ENCODE results near the gene KCNK2.

The KCNK2 gene

GRCh38 chr1:215082532-215083382 is at the start of gene KCNK2:
Gene KCNK2 (plus strand): TSS chr1:215082737. CDS start chr1:215083386, 649 bp downstream.
- no peak for DNase-seq

GRCh38 chr1:215032911-215033526 is 49.5 kb upstream of the KCNK2 start:
- DNase-seq, result no peak

GRCh38 chr1:215040190-215040589 is 42.3 kb upstream of the KCNK2 start:
- DNase-seq, result no peak

GRCh38 chr1:215043401-215043800 is 39.1 kb upstream of the KCNK2 start:
- no peak for DNase-seq

GRCh38 chr1:215044151-215044550 is 38.4 kb upstream of the KCNK2 start:
- no peak for DNase-seq

GRCh38 chr1:215045698-215046308 is 36.7 kb upstream of the KCNK2 start:
- DNase-seq, result no peak

- DNase-seq, result no peak
Observed at GRCh38 chr1:215052256-215053015, 30.1 kb upstream of the KCNK2 start.

GRCh38 chr1:215054266-215054665 is 28.3 kb upstream of the KCNK2 start:
- DNase-seq, result no peak

GRCh38 chr1:215055281-215055935 is 27.1 kb upstream of the KCNK2 start:
- DNase-seq, result no peak

GRCh38 chr1:215056584-215056983 is 26.0 kb upstream of the KCNK2 start:
- no peak for DNase-seq

GRCh38 chr1:215059947-215060346 is 22.6 kb upstream of the KCNK2 start:
- no peak for DNase-seq

GRCh38 chr1:215064327-215064726 is 18.2 kb upstream of the KCNK2 start:
- DNase-seq, result no peak

- DNase-seq, result no peak
Observed at GRCh38 chr1:215071078-215071477, 11.5 kb upstream of the KCNK2 start.

- DNase-seq, result no peak
Observed at GRCh38 chr1:215076322-215076721, 6.2 kb upstream of the KCNK2 start.

- DNase-seq, result no peak
Observed at GRCh38 chr1:215079456-215079855, 3.1 kb upstream of the KCNK2 start.

- DNase-seq, result no peak
Observed at GRCh38 chr1:215081661-215082531, 641 bp upstream of the KCNK2 start.

GRCh38 chr1:215083383-215083961 is 935 bp downstream of the KCNK2 start:
- DNase-seq, result no peak

GRCh38 chr1:215084621-215085020 is 2.1 kb downstream of the KCNK2 start:
- no peak for DNase-seq

GRCh38 chr1:215087603-215088002 is 5.1 kb downstream of the KCNK2 start:
- DNase-seq, result no peak

GRCh38 chr1:215094381-215094780 is 11.8 kb downstream of the KCNK2 start:
- DNase-seq, result no peak

GRCh38 chr1:215095524-215095923 is 13.0 kb downstream of the KCNK2 start:
- DNase-seq, result no peak

Measured in CD4-positive, alpha-beta T cell treated with Interleukin-4 for 4 hours (primary cell).